H9 (cell line): ENCODE results near the gene ZNF205. TPM values are rescaled to one million over a fixed set of nuclear protein-coding genes. Genes with fewer than 3 reads are reported as not detected.
A peak's percentile ranks its signal among the peaks of the same experiment; 100 is the strongest.

Source experiments
- DNase-seq: peaks from one replicate; pipeline ENCODE4 v3.0.0-alpha.2; 2017
- H2AFZ ChIP-seq: one replicate; pipeline ENCODE4 v1.6.1; 2013; ENCODE audit warnings: mild to moderate bottlenecking, low read length, control low read depth, moderate library complexity
- H2AK5ac ChIP-seq: 2 replicates; pipeline ENCODE4 v1.6.1; 2013; ENCODE audit warnings: low read length, control low read depth, mixed read lengths; ENCODE audit not compliant: insufficient read length
- H2BK120ac ChIP-seq: one replicate; pipeline ENCODE4 v1.6.1; 2013; ENCODE audit warnings: low read depth, mild to moderate bottlenecking, low read length, control low read depth, inconsistent platforms; ENCODE audit not compliant: poor library complexity, severe bottlenecking
- H2BK12ac ChIP-seq: 2 replicates; pipeline ENCODE4 v1.6.1; 2013; ENCODE audit warnings: low read length, control low read depth, mixed read lengths, low read depth; ENCODE audit not compliant: insufficient read length
- H2BK15ac ChIP-seq: 2 replicates; pipeline ENCODE4 v1.6.1; 2013; ENCODE audit warnings: low read depth, low read length, control low read depth
- H2BK20ac ChIP-seq: one replicate; pipeline ENCODE4 v1.6.1; 2013; ENCODE audit warnings: low read depth, mild to moderate bottlenecking, low read length, control low read depth, inconsistent platforms; ENCODE audit not compliant: poor library complexity, severe bottlenecking
- H2BK5ac ChIP-seq: 2 replicates; pipeline ENCODE4 v1.6.1; 2013; ENCODE audit warnings: low read length, control low read depth, mixed read lengths; ENCODE audit not compliant: insufficient read length
- H3K14ac ChIP-seq: 2 replicates; pipeline ENCODE4 v1.6.1; 2013; ENCODE audit warnings: low read length, control low read depth; ENCODE audit not compliant: insufficient read depth
- H3K18ac ChIP-seq: 2 replicates; pipeline ENCODE4 v1.6.1; 2013; ENCODE audit warnings: low read depth, mild to moderate bottlenecking, mixed read lengths, low read length, control low read depth; ENCODE audit not compliant: insufficient read length
- H3K23ac ChIP-seq: 2 replicates; pipeline ENCODE4 v1.6.1; 2013; ENCODE audit warnings: low read length, control low read depth, mixed read lengths, low read depth; ENCODE audit not compliant: insufficient read length
- H3K23me2 ChIP-seq: 2 replicates; pipeline ENCODE4 v1.6.1; 2013; ENCODE audit warnings: low read depth, mild to moderate bottlenecking, mixed read lengths, low read length, control low read depth; ENCODE audit not compliant: insufficient read length, poor library complexity, severe bottlenecking
- H3K27ac ChIP-seq: 2 replicates; pipeline ENCODE4 v1.5.1; 2013; ENCODE audit warnings: low read length, control low read depth, mixed read lengths, low read depth; ENCODE audit not compliant: insufficient read length
- H3K27me3 ChIP-seq: 2 replicates; pipeline ENCODE4 v1.6.1; 2013; ENCODE audit warnings: low read length, control low read depth, inconsistent platforms; ENCODE audit not compliant: insufficient read depth
- H3K4ac ChIP-seq: 2 replicates; pipeline ENCODE4 v1.6.1; 2013; ENCODE audit warnings: low read depth, mild to moderate bottlenecking, control low read depth, inconsistent platforms, low read length, moderate library complexity
- H3K4me1 ChIP-seq: 2 replicates; pipeline ENCODE4 v1.6.1; 2013; ENCODE audit warnings: low read length, control low read depth, inconsistent platforms; ENCODE audit not compliant: insufficient read depth
- H3K4me2 ChIP-seq: 2 replicates; pipeline ENCODE4 v1.6.1; 2013; ENCODE audit warnings: low read length, control low read depth, mixed read lengths; ENCODE audit not compliant: insufficient read length, insufficient read depth
- H3K56ac ChIP-seq: 2 replicates; pipeline ENCODE4 v1.6.1; 2013; ENCODE audit warnings: low read depth, mild to moderate bottlenecking, mixed read lengths, low read length, control low read depth; ENCODE audit not compliant: insufficient read length
- H3K79me1 ChIP-seq: 2 replicates; pipeline ENCODE4 v1.6.1; 2013; ENCODE audit warnings: low read depth, mild to moderate bottlenecking, moderate library complexity, low read length, control low read depth, inconsistent platforms; ENCODE audit not compliant: insufficient read depth, poor library complexity, severe bottlenecking
- H3K79me2 ChIP-seq: 2 replicates; pipeline ENCODE4 v1.6.1; 2013; ENCODE audit warnings: low read length, control low read depth, inconsistent platforms; ENCODE audit not compliant: insufficient read depth
- H3K9ac ChIP-seq: 2 replicates; pipeline ENCODE4 v1.6.1; 2013; ENCODE audit warnings: low read length, control low read depth, mixed read lengths; ENCODE audit not compliant: insufficient read length; ENCODE audit errors: extremely low read depth
- H3K9me3 ChIP-seq: one replicate; pipeline ENCODE4 v1.6.1; 2013; ENCODE audit warnings: low read depth, low read length, inconsistent platforms; ENCODE audit not compliant: control insufficient read depth
- H3T11ph ChIP-seq: one replicate; pipeline ENCODE4 v1.6.1; 2013; ENCODE audit warnings: mild to moderate bottlenecking, low read length, control low read depth, inconsistent platforms
- H4K20me1 ChIP-seq: one replicate; pipeline ENCODE4 v1.6.1; 2013; ENCODE audit not compliant: control insufficient read depth, insufficient read length, insufficient read depth
- H4K5ac ChIP-seq: 2 replicates; pipeline ENCODE4 v1.6.1; 2013; ENCODE audit warnings: low read depth, mild to moderate bottlenecking, mixed read lengths, low read length, control low read depth; ENCODE audit not compliant: insufficient read length
- H4K8ac ChIP-seq: replicated peaks from 2 replicates; pipeline ENCODE4 v1.6.1; 2013; ENCODE audit warnings: low read length, control low read depth, mixed read lengths, low read depth; ENCODE audit not compliant: insufficient read length
- H4K91ac ChIP-seq: 2 replicates; pipeline ENCODE4 v1.6.1; 2013; ENCODE audit warnings: low read depth, mild to moderate bottlenecking, moderate library complexity, mixed read lengths, low read length, control low read depth; ENCODE audit not compliant: insufficient read length
- H3K27ac Mint-ChIP-seq, 3 experiments: 2 replicates in 2 of 3; 3 replicates in 1 of 3; pipeline ENCODE4 v1.8.0; 2020 to 2021; ENCODE audit warnings: mixed read lengths in 3 of 3, mild to moderate bottlenecking in 1 of 3, moderate library complexity in 1 of 3
- H3K27me3 Mint-ChIP-seq: 2 replicates; pipeline ENCODE4 v1.8.0; 2021; ENCODE audit warnings: low read depth, mild to moderate bottlenecking, moderate library complexity, mixed read lengths
- H3K36me3 Mint-ChIP-seq, 3 experiments: 2 replicates in 2 of 3; 3 replicates in 1 of 3; pipeline ENCODE4 v1.8.0; 2020 to 2021; ENCODE audit warnings: low read depth in 3 of 3, mixed read lengths in 3 of 3; ENCODE audit not compliant: insufficient read depth in 1 of 3
- H3K4me1 Mint-ChIP-seq, 2 experiments: 2 replicates each; pipeline ENCODE4 v1.8.0; 2020; ENCODE audit warnings: mixed read lengths in 2 of 2
- H3K4me3 Mint-ChIP-seq, 2 experiments: 2 replicates in 1 of 2; 3 replicates in 1 of 2; pipeline ENCODE4 v1.8.0; 2020 to 2021; ENCODE audit warnings: mild to moderate bottlenecking in 2 of 2, mixed read lengths in 2 of 2, moderate library complexity in 1 of 2
- H3K9me3 Mint-ChIP-seq, 2 experiments: 2 replicates in 1 of 2; 3 replicates in 1 of 2; pipeline ENCODE4 v1.8.0; 2020; ENCODE audit warnings: mild to moderate bottlenecking in 2 of 2, mixed read lengths in 2 of 2, moderate library complexity in 1 of 2
- WGBS: extraction: QIAGEN DNeasy Blood & Tissue Kit; methylation state at CpG from one replicate; pipeline ENCODE4 v1.1.7; 2013; ENCODE audit warnings: missing lambda C conversion rate, low lambda C conversion rate, mixed read lengths; ENCODE audit not compliant: insufficient read length; ENCODE audit errors: extremely low coverage; 5-methylcytosine and 5-hydroxymethylcytosine counted together
- total RNA-seq: library from RNA; stranded (reverse); gene quantifications from 2 replicates; pipeline ENCODE4 v1.2.1, GENCODE V29; 2021
- TF ChIP-seq, protein P1 (sequence below): fragments of 200-600 bp; sonication (generic); conservative IDR thresholded peaks from 3 replicates; pipeline ENCODE4 v1.8.0; 2021; ENCODE audit warnings: antibody characterized with exemption, mild to moderate bottlenecking

The ZNF205 gene
- total RNA-seq, 1 experiment from 2014 or later, result 16.8 TPM

DNA sequence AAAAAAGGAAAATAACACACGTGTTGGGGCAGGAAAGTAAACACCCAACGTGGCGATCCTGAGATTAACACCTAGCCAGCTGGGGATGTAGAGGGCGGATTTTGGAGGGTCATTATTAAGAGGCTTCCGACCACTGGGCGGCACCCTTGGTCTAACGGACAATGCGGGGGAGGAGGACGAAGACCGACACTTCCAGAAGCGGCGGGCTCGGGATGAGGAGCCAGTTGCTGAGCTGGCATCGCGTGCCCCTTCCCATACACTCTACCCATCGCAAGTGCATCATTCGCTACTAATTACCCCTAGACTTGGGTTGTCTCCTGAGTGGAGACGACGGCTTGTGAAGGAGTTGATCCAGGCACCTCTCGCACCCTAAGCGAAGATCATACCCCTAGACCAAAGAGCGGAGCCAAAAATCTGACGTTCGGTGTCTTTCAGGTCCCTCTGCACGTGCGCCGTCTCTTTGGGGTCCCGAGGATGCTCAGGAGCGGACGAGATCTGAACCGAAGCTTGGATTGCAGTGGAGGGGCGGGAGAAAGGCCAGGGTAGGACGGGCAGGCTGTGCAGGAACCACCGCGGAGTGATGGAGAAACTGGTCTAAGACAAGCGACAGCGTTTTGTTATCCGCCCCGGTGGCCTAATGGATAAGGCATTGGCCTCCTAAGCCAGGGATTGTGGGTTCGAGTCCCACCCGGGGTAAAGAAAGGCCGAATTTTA lies 40.0 kb downstream of the ZNF205 start:
- H2AK5ac ChIP-seq, result no peak overlapping the region
- H4K5ac ChIP-seq, result no peak overlapping the region
- H3K4me1 ChIP-seq, result no peaks in the 10 kb centered on the region
- no peak overlapping the region for H2BK15ac ChIP-seq
- H2AFZ ChIP-seq, result peak overlapping the region; percentile 40
- Mint-ChIP-seq H3K4me3 (peak overlapping the region; percentile 86 to 96), H3K4me1 (peaks cover 7 to 14% of the 10 kb centered on the region in 2 experiments), H3K36me3 (no peaks in the 10 kb centered on the region; a peak in 1 of 7 replicates), H3K27ac (peak overlapping the region in 2 of 3 experiments; percentile 87 to 90; a peak in 4 of 7 replicates), H3K27me3 (peaks cover 48% of the 10 kb centered on the region), H3K9me3 (peaks cover 6 to 8% of the 10 kb centered on the region in 2 experiments; a peak in 2 of 5 replicates)
- H2BK5ac ChIP-seq, result no peak overlapping the region
- no peaks in the 10 kb centered on the region for H3K9me3 ChIP-seq
- peak overlapping the region; percentile 97 for H3K4me2 ChIP-seq
- H3K79me1 ChIP-seq, result no peaks in the 10 kb centered on the region
- no peak overlapping the region for H3K4ac ChIP-seq
- H3T11ph ChIP-seq, result no peak overlapping the region
- H3K14ac ChIP-seq, result 0 out of 2 replicates have a peak overlapping the region, but pooled peaks have one; percentile 22
- no peaks in the 10 kb centered on the region for H4K20me1 ChIP-seq
- no peak overlapping the region for H3K18ac ChIP-seq
- peaks cover 14% of the 10 kb centered on the region for H3K23me2 ChIP-seq
- no peak overlapping the region for H2BK12ac ChIP-seq
- no peak overlapping the region for H2BK20ac ChIP-seq
- no peak overlapping the region for H2BK120ac ChIP-seq
- peak overlapping the region; percentile 70 for H3K9ac ChIP-seq
- H3K23ac ChIP-seq, result no peak overlapping the region
- H3K79me2 ChIP-seq, result no peaks in the 10 kb centered on the region
- no peak overlapping the region for H4K91ac ChIP-seq
- TF ChIP-seq, protein P1, sequence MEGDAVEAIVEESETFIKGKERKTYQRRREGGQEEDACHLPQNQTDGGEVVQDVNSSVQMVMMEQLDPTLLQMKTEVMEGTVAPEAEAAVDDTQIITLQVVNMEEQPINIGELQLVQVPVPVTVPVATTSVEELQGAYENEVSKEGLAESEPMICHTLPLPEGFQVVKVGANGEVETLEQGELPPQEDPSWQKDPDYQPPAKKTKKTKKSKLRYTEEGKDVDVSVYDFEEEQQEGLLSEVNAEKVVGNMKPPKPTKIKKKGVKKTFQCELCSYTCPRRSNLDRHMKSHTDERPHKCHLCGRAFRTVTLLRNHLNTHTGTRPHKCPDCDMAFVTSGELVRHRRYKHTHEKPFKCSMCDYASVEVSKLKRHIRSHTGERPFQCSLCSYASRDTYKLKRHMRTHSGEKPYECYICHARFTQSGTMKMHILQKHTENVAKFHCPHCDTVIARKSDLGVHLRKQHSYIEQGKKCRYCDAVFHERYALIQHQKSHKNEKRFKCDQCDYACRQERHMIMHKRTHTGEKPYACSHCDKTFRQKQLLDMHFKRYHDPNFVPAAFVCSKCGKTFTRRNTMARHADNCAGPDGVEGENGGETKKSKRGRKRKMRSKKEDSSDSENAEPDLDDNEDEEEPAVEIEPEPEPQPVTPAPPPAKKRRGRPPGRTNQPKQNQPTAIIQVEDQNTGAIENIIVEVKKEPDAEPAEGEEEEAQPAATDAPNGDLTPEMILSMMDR, result peak; percentile 62
- no peak overlapping the region for H3K27ac ChIP-seq
- H3K27me3 ChIP-seq, result no peaks in the 10 kb centered on the region
- peak; percentile 97 for DNase-seq
- no peak overlapping the region for H4K8ac ChIP-seq
- no peak overlapping the region for H3K56ac ChIP-seq
- WGBS, result no CpG with 5 or more reads among the region's 42 CpGs
